Measurements from ENCODE around the gene ARSG. TPM values are rescaled to one million over a fixed set of nuclear protein-coding genes. Genes with fewer than 3 reads are reported as not detected.

ARSG gene
- total and polyA plus RNA-seq, 2 of the 8 experiments (the other 6 are each of a cell fraction or from before 2014, with no cell fraction given) = 3.3 to 4.0 TPM

DNA sequence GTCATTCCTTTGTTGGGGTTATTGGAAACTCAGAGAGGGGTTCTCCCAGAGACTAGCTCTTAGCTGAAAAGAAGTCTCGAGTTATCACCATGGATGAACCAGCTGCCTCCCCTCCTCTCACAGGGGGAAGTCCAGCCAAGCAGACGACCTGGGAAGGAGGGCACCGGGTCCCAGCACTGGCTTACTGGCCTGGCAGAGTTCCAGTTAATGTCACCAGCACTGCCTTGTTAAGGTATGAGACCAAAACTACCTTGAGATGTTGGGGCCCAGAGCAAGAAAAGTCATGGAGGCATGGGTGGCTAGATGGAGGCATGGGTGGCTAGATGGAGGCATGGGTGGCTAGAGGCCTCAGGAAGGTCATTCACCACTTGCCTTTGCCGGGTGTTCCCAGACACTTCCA is 93.6 kb downstream of the ARSG start:
- TF ChIP-seq ASH2L (IDR thresholded peaks at IDR 0.05; ENCODE audit: low read length) (no peak), POU5F1 (IDR thresholded peaks at IDR 0.05; ENCODE audit: low read depth, low read length) (no peak), GTF2F1 (IDR thresholded peaks at IDR 0.05; ENCODE audit: borderline replicate concordance, low read depth, low read length) (no peak), TCF12 (IDR thresholded peaks at IDR 0.05; ENCODE audit: low read depth, low read length) (no peak), SP2 (IDR thresholded peaks at IDR 0.05; ENCODE audit: low read length) (no peak), MAFK (IDR thresholded peaks at IDR 0.05; ENCODE audit: low read depth, low read length) (no peak), HDAC2 (IDR thresholded peaks at IDR 0.05; ENCODE audit: borderline replicate concordance in 1 of 2, low read depth in 2 of 2, low read length in 2 of 2) (no peak), KDM4A (IDR thresholded peaks at IDR 0.05; ENCODE audit: low read depth, low read length, severe bottlenecking) (no peak), CHD1 (IDR thresholded peaks at IDR 0.05; ENCODE audit: low read depth, low read length) (no peak), TBP (IDR thresholded peaks at IDR 0.05; ENCODE audit: low read depth, low read length) (no peak), ZNF274 (IDR thresholded peaks at IDR 0.05; ENCODE audit: borderline replicate concordance, extremely low read depth, low read length) (no peak), TAF1 (IDR thresholded peaks at IDR 0.05; ENCODE audit: low read depth, low read length) (no peak)
- TF ChIP-seq, protein P1, sequence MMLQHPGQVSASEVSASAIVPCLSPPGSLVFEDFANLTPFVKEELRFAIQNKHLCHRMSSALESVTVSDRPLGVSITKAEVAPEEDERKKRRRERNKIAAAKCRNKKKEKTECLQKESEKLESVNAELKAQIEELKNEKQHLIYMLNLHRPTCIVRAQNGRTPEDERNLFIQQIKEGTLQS (IDR thresholded peaks at IDR 0.05; ENCODE audit: insufficient read depth, low read depth, low read length) = no peak
- TF ChIP-seq, protein P2, sequence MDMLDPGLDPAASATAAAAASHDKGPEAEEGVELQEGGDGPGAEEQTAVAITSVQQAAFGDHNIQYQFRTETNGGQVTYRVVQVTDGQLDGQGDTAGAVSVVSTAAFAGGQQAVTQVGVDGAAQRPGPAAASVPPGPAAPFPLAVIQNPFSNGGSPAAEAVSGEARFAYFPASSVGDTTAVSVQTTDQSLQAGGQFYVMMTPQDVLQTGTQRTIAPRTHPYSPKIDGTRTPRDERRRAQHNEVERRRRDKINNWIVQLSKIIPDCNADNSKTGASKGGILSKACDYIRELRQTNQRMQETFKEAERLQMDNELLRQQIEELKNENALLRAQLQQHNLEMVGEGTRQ (IDR thresholded peaks at IDR 0.05; ENCODE audit: low read length) = no peak
- Histone ChIP-seq H3K36me3 (ENCODE audit: control insufficient read depth in 2 of 4, insufficient read depth in 4 of 4, low read length in 3 of 4) (no peaks in the 10 kb centered on the region), H2BK5ac (ENCODE audit: low read depth, low read length) (no peak overlapping the region), H2BK20ac (ENCODE audit: low read length) (no peak overlapping the region), H3K79me2 (ENCODE audit: control insufficient read depth in 1 of 2, insufficient read depth in 2 of 2, low read length in 2 of 2) (no peaks in the 10 kb centered on the region), H4K91ac (replicated peaks; ENCODE audit: insufficient read length, low read length) (no peak overlapping the region), H3K18ac (ENCODE audit: extremely low read depth, low read length) (no peak overlapping the region), H3K4ac (replicated peaks; ENCODE audit: insufficient read length, low read depth, low read length) (no peak overlapping the region), H4K20me1 (replicated peaks in 1 of 2; ENCODE audit: control insufficient read depth in 1 of 2, insufficient read depth in 2 of 2, low read length in 2 of 2) (no peaks in the 10 kb centered on the region), H4K5ac (ENCODE audit: insufficient read length, low read depth, low read length) (no peak overlapping the region), H3K9me3 (ENCODE audit: insufficient read depth in 2 of 2, low read depth in 1 of 2, low read length in 1 of 2) (no peaks in the 10 kb centered on the region), H2AK5ac (ENCODE audit: low read depth, low read length) (no peak overlapping the region), H3K27ac (ENCODE audit: low read depth, low read length) (no peak overlapping the region), H2AFZ (ENCODE audit: low read length) (no peak overlapping the region), H2BK120ac (replicated peaks; ENCODE audit: low read depth, low read length) (no peak overlapping the region), H3K9ac (replicated peaks in 1 of 4; ENCODE audit: extremely low read depth in 1 of 4, low read depth in 3 of 4, low read length in 3 of 4) (no peak overlapping the region), H3K79me1 (ENCODE audit: low read depth, low read length) (no peaks in the 10 kb centered on the region), H2BK12ac (ENCODE audit: low read depth, low read length) (no peak overlapping the region), H3K23ac (ENCODE audit: insufficient read length) (no peak overlapping the region), H4K8ac (ENCODE audit: extremely low read depth, insufficient read depth, low read length) (no peak overlapping the region), H3K27me3 (replicated peaks in 1 of 4; ENCODE audit: control insufficient read depth in 3 of 4, extremely low read depth in 1 of 4, insufficient read depth in 3 of 4, low read length in 3 of 4) (no peaks in the 10 kb centered on the region; a peak in 1 of 7 replicates), H3K4me1 (replicated peaks in 1 of 4; ENCODE audit: control insufficient read depth in 3 of 4, insufficient read depth in 4 of 4, low read length in 3 of 4) (no peaks in the 10 kb centered on the region), H3K4me3 (ENCODE audit: extremely low read depth in 1 of 4, insufficient read depth in 2 of 4, low read depth in 3 of 4, low read length in 4 of 4) (no peak overlapping the region), H3K56ac (replicated peaks; ENCODE audit: insufficient read length, low read depth, low read length) (no peak overlapping the region), H2BK15ac (ENCODE audit: low read length) (no peak overlapping the region), H3K14ac (ENCODE audit: insufficient read length) (no peak overlapping the region), H3K23me2 (ENCODE audit: low read depth, low read length) (no peaks in the 10 kb centered on the region), H3K4me2 (ENCODE audit: insufficient read depth in 1 of 2, low read depth in 2 of 2, low read length in 2 of 2) (no peak overlapping the region)
- FAIRE-seq (no peak), DNase-seq (ENCODE audit: low read depth in 1 of 2, low spot score in 2 of 2) (no peak)
- WGBS, 2 experiments (ENCODE audit: extremely low coverage in 1 of 2, insufficient coverage in 1 of 2, insufficient read length in 1 of 2, insufficient replicate concordance in 2 of 2, low coverage in 1 of 2, low lambda C conversion rate in 2 of 2, missing lambda C conversion rate in 1 of 2) = 77% methylated on average over 4 of the region's 4 CpGs; no CpG with 5 or more reads in 1 of the 2 experiments
- POLR2A ChIA-PET (ENCODE audit: partially characterized antibody) = no interaction called here
- CTCF ChIA-PET (ENCODE audit: partially characterized antibody) = interaction anchor here (1.1 to 5.6 kb wide), 2 partner anchors 13 to 96 kb away, joined by 3 to 41 read pairs; no protein-coding TSS in a partner anchor

All from H1 (cell line).